GM20431 (cell line): Measurements from ENCODE around the gene RUNX2.
"Not testable (repeated sequence)": the region's sequence is repeated elsewhere in the genome, so short reads cannot be mapped to it uniquely, and the experiment has no call there.

ENCODE experiments used
- in situ Hi-C: fragments of 300-500 bp; cut with MseI, MboI; formaldehyde crosslinking; loops from one replicate; pipeline ENCODE4 v1.15.0; 2020; ENCODE audit warnings: low sequenced_read_pairs; ENCODE audit not compliant: unreplicated experiment

Gene RUNX2

GRCh38 chr6:45538641-45539547 is 210.8 kb downstream of the RUNX2 start:
- in situ Hi-C loops: no loop called here

GRCh38 chr6:45540375-45540920 is 212.3 kb downstream of the RUNX2 start:
- in situ Hi-C loops: no loop called here

- in situ Hi-C loops: no loop called here
Observed at GRCh38 chr6:45541934-45542333, 213.8 kb downstream of the RUNX2 start.

- in situ Hi-C loops: no loop called here
Observed at GRCh38 chr6:45543298-45544235, 215.4 kb downstream of the RUNX2 start.

GRCh38 chr6:45545416-45545815 is 217.3 kb downstream of the RUNX2 start:
- in situ Hi-C loops: no loop called here

- in situ Hi-C loops: no loop called here
Observed at GRCh38 chr6:45548657-45549515, 220.8 kb downstream of the RUNX2 start.

- in situ Hi-C loops: no loop called here
Observed at GRCh38 chr6:45552536-45552935, 224.4 kb downstream of the RUNX2 start.

GRCh38 chr6:45553730-45554344 is 225.7 kb downstream of the RUNX2 start:
- in situ Hi-C loops: no loop called here

GRCh38 chr6:45554591-45554990 is 226.5 kb downstream of the RUNX2 start:
- in situ Hi-C loops: no loop called here

GRCh38 chr6:45555981-45556771 is 228.0 kb downstream of the RUNX2 start:
- in situ Hi-C loops: no loop called here

- in situ Hi-C loops: no loop called here
Observed at GRCh38 chr6:45556828-45557227, 228.7 kb downstream of the RUNX2 start.

- in situ Hi-C loops: no loop called here
Observed at GRCh38 chr6:45557454-45557853, 229.3 kb downstream of the RUNX2 start.

- in situ Hi-C loops: no loop called here
Observed at GRCh38 chr6:45558858-45559257, 230.7 kb downstream of the RUNX2 start.

GRCh38 chr6:45560321-45560820 is 232.2 kb downstream of the RUNX2 start:
- in situ Hi-C loops: not testable (repeated sequence)

GRCh38 chr6:45562171-45562570 is 234.0 kb downstream of the RUNX2 start:
- in situ Hi-C loops: no loop called here

- in situ Hi-C loops: no loop called here
Observed at GRCh38 chr6:45563041-45563440, 234.9 kb downstream of the RUNX2 start.

- in situ Hi-C loops: no loop called here
Observed at GRCh38 chr6:45563844-45564243, 235.7 kb downstream of the RUNX2 start.

- in situ Hi-C loops: no loop called here
Observed at GRCh38 chr6:45566882-45567281, 238.8 kb downstream of the RUNX2 start.
